22Rv1 (cell line): ENCODE results near the gene SIK2.

Source experiments
- H3K27ac ChIP-seq: fragments of 450-650 bp; 2 replicates; pipeline ENCODE4 v1.5.1; 2017
- ZFX ChIP-seq: fragments of 450-650 bp; IDR thresholded peaks from 2 replicates; pipeline ENCODE4 v1.6.1; 2017; ENCODE audit warnings: antibody characterized with exemption, borderline replicate concordance
- TF ChIP-seq, protein P1 (sequence below): fragments of 450-650 bp; IDR thresholded peaks from 2 replicates; pipeline ENCODE4 v1.5.1; 2017; ENCODE audit warnings: mild to moderate bottlenecking

SIK2 gene

DNA sequence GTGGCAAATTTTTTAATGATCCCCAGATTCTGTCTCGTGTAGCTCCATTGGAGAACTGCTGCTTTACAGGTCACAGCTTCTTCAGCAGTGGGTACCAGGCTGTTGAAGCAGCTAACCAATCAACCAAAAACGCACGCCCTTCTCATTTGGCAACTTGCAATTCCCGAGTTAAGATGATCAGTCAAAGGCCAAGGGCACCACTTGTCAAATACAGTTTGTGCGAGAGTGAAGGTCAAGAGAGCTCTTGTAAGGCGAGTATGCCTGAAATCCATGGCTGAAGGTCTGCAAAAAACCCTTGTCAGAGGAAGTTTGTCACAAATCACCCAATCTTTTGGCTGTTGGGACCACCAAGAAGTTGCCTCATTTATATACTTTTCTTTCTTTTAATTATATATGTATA, 176.9 kb downstream of the SIK2 start:
- TF ChIP-seq ZFX, result no peak
- TF ChIP-seq, protein P1, sequence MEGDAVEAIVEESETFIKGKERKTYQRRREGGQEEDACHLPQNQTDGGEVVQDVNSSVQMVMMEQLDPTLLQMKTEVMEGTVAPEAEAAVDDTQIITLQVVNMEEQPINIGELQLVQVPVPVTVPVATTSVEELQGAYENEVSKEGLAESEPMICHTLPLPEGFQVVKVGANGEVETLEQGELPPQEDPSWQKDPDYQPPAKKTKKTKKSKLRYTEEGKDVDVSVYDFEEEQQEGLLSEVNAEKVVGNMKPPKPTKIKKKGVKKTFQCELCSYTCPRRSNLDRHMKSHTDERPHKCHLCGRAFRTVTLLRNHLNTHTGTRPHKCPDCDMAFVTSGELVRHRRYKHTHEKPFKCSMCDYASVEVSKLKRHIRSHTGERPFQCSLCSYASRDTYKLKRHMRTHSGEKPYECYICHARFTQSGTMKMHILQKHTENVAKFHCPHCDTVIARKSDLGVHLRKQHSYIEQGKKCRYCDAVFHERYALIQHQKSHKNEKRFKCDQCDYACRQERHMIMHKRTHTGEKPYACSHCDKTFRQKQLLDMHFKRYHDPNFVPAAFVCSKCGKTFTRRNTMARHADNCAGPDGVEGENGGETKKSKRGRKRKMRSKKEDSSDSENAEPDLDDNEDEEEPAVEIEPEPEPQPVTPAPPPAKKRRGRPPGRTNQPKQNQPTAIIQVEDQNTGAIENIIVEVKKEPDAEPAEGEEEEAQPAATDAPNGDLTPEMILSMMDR, result no peak
- H3K27ac ChIP-seq, result no peak overlapping the region
